HepG2 (cell line): ENCODE data around the gene UACA. TPM values are rescaled to one million over a fixed set of nuclear protein-coding genes. Genes with fewer than 3 reads are reported as not detected.

Experiments
- KDM6A ChIP-seq: IDR thresholded peaks from 2 replicates; pipeline ENCODE4 v1.6.1; 2016; ENCODE audit warnings: low read depth
- MEIS1 ChIP-seq: sonication (generic); formaldehyde crosslinking; IDR thresholded peaks from 2 replicates; pipeline ENCODE4 v1.9.0; 2021; ENCODE audit warnings: mild to moderate bottlenecking, missing genetic modification reagents, moderate library complexity, borderline replicate concordance
- THAP11 ChIP-seq: IDR thresholded peaks from 2 replicates; pipeline ENCODE4 v1.6.1; 2016; ENCODE audit warnings: missing biosample characterization, missing genetic modification reagents
- polyA plus RNA-seq, 8 experiments: library from polyadenylated mRNA; depleted of rRNA in 3 of 8; stranded (reverse) in 7 of 8; unstranded in 1 of 8; fragments of >200 nt; fragmentation: Illumina TruSeq in 4 of 8; extraction: Trizol in 4 of 8; gene quantifications; 2 replicates each; pipeline versions ENCODE4 v1.2.1 to v1.2.3, GENCODE V29; 2011 to 2016; ENCODE audit warnings: low read depth in 4 of 8, missing spikeins in 1 of 8, mixed read lengths in 1 of 8; ENCODE audit not compliant: insufficient read depth in 1 of 8
- total RNA-seq, 5 experiments: library from RNA; depleted of rRNA; stranded (reverse); fragments of >200 nt; fragmentation: Illumina TruSeq; extraction: Trizol; gene quantifications; 2 replicates each; pipeline ENCODE4 v1.2.3, GENCODE V29; 2016; ENCODE audit warnings: low read depth in 1 of 5
- TF ChIP-seq, protein P1 (sequence below): sonication (generic); formaldehyde crosslinking; IDR thresholded peaks from 2 replicates; pipeline ENCODE4 v1.5.1; 2020; ENCODE audit warnings: mild to moderate bottlenecking, missing genetic modification reagents, moderate library complexity
- TF ChIP-seq, protein P2 (sequence below): sonication (generic); formaldehyde crosslinking; IDR thresholded peaks from 2 replicates; pipeline ENCODE4 v1.8.1; 2022; ENCODE audit warnings: low read depth, mild to moderate bottlenecking, missing genetic modification reagents
- TF ChIP-seq, protein P3 (sequence below): sonication (generic); formaldehyde crosslinking; IDR thresholded peaks from 2 replicates; pipeline ENCODE4 v1.8.0; 2022; ENCODE audit warnings: missing genetic modification reagents, low read depth, mild to moderate bottlenecking, borderline replicate concordance
- TF ChIP-seq, protein P4 (sequence below): sonication (generic); formaldehyde crosslinking; conservative IDR thresholded peaks from 2 replicates; pipeline ENCODE4 v1.4.0; 2020; ENCODE audit warnings: missing genetic modification reagents
- TF ChIP-seq, protein P5 (sequence below): sonication (generic); formaldehyde crosslinking; IDR thresholded peaks from 2 replicates; pipeline ENCODE4 v1.4.0; 2020; ENCODE audit warnings: missing genetic modification reagents
- TF ChIP-seq, protein P6 (sequence below): sonication (generic); formaldehyde crosslinking; conservative IDR thresholded peaks from 2 replicates; pipeline ENCODE4 v1.4.0; 2020; ENCODE audit warnings: mild to moderate bottlenecking, missing genetic modification reagents, moderate library complexity

Gene UACA
- total and polyA plus RNA-seq, 2 of the 13 experiments (the other 11 are each of a cell fraction or from before 2014, with no cell fraction given): 17.8 to 39.2 TPM

DNA sequence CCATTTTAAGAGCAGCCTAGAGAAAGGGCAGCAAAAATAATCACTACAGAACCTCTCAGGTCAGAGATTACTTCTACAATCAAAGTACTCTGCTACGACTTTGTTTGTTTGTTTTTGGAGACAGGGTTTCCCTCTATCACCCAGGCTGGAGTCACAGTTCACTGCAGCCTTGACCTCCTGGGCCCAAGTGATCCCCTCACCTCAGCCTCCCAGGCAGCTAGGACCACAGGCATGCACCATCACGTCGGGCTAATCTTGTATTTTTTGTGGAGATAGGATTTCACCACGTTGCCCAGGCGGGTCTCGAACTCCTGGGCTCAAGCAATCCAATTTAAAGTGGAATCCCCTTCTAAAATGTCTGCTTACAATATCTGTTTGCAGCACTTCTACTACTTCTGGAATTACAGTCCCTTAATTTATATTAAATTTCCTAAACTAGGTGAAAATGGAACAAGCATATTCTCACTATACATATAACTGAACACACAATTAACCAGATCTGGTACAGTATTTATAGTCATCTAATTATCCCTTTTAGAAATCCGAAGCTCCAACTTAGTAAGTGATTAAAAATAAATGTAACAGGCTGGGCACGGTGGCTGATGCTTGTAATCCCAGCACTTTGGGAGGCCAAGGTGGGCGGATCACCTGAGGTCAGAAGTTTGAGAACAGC, 4.4 kb downstream of the UACA start (continued):
- TF ChIP-seq, protein P1, sequence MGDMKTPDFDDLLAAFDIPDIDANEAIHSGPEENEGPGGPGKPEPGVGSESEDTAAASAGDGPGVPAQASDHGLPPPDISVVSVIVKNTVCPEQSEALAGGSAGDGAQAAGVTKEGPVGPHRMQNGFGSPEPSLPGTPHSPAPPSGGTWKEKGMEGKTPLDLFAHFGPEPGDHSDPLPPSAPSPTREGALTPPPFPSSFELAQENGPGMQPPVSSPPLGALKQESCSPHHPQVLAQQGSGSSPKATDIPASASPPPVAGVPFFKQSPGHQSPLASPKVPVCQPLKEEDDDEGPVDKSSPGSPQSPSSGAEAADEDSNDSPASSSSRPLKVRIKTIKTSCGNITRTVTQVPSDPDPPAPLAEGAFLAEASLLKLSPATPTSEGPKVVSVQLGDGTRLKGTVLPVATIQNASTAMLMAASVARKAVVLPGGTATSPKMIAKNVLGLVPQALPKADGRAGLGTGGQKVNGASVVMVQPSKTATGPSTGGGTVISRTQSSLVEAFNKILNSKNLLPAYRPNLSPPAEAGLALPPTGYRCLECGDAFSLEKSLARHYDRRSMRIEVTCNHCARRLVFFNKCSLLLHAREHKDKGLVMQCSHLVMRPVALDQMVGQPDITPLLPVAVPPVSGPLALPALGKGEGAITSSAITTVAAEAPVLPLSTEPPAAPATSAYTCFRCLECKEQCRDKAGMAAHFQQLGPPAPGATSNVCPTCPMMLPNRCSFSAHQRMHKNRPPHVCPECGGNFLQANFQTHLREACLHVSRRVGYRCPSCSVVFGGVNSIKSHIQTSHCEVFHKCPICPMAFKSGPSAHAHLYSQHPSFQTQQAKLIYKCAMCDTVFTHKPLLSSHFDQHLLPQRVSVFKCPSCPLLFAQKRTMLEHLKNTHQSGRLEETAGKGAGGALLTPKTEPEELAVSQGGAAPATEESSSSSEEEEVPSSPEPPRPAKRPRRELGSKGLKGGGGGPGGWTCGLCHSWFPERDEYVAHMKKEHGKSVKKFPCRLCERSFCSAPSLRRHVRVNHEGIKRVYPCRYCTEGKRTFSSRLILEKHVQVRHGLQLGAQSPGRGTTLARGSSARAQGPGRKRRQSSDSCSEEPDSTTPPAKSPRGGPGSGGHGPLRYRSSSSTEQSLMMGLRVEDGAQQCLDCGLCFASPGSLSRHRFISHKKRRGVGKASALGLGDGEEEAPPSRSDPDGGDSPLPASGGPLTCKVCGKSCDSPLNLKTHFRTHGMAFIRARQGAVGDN (CRISPR knock-in tag): peak; percentile 45; the same call in 1 of the 2 replicates
- TF ChIP-seq, protein P2, sequence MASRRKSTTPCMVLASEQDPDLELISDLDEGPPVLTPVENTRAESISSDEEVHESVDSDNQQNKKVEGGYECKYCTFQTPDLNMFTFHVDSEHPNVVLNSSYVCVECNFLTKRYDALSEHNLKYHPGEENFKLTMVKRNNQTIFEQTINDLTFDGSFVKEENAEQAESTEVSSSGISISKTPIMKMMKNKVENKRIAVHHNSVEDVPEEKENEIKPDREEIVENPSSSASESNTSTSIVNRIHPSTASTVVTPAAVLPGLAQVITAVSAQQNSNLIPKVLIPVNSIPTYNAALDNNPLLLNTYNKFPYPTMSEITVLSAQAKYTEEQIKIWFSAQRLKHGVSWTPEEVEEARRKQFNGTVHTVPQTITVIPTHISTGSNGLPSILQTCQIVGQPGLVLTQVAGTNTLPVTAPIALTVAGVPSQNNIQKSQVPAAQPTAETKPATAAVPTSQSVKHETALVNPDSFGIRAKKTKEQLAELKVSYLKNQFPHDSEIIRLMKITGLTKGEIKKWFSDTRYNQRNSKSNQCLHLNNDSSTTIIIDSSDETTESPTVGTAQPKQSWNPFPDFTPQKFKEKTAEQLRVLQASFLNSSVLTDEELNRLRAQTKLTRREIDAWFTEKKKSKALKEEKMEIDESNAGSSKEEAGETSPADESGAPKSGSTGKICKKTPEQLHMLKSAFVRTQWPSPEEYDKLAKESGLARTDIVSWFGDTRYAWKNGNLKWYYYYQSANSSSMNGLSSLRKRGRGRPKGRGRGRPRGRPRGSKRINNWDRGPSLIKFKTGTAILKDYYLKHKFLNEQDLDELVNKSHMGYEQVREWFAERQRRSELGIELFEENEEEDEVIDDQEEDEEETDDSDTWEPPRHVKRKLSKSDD: no peak
- 0 out of 2 replicates have a peak, but pooled peaks have one; percentile 35 for TF ChIP-seq MEIS1 (CRISPR knock-in tag)
- TF ChIP-seq KDM6A: peak; percentile 26; the same call in 1 of the 2 replicates
- TF ChIP-seq, protein P3, sequence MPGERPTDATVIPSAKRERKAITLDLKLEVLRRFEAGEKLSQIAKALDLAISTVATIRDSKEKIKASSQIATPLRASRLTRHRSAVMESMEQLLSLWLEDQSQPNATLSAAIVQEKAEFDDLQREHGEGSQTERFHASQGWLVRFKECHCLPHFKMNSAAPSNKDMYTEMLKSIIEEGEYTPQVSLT: no peak
- TF ChIP-seq, protein P4, sequence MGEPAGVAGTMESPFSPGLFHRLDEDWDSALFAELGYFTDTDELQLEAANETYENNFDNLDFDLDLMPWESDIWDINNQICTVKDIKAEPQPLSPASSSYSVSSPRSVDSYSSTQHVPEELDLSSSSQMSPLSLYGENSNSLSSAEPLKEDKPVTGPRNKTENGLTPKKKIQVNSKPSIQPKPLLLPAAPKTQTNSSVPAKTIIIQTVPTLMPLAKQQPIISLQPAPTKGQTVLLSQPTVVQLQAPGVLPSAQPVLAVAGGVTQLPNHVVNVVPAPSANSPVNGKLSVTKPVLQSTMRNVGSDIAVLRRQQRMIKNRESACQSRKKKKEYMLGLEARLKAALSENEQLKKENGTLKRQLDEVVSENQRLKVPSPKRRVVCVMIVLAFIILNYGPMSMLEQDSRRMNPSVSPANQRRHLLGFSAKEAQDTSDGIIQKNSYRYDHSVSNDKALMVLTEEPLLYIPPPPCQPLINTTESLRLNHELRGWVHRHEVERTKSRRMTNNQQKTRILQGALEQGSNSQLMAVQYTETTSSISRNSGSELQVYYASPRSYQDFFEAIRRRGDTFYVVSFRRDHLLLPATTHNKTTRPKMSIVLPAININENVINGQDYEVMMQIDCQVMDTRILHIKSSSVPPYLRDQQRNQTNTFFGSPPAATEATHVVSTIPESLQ (CRISPR knock-in tag): no peak
- TF ChIP-seq, protein P5, sequence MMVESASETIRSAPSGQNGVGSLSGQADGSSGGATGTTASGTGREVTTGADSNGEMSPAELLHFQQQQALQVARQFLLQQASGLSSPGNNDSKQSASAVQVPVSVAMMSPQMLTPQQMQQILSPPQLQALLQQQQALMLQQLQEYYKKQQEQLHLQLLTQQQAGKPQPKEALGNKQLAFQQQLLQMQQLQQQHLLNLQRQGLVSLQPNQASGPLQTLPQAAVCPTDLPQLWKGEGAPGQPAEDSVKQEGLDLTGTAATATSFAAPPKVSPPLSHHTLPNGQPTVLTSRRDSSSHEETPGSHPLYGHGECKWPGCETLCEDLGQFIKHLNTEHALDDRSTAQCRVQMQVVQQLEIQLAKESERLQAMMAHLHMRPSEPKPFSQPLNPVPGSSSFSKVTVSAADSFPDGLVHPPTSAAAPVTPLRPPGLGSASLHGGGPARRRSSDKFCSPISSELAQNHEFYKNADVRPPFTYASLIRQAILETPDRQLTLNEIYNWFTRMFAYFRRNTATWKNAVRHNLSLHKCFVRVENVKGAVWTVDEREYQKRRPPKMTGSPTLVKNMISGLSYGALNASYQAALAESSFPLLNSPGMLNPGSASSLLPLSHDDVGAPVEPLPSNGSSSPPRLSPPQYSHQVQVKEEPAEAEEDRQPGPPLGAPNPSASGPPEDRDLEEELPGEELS (CRISPR knock-in tag): peak; percentile 94
- TF ChIP-seq, protein P6, sequence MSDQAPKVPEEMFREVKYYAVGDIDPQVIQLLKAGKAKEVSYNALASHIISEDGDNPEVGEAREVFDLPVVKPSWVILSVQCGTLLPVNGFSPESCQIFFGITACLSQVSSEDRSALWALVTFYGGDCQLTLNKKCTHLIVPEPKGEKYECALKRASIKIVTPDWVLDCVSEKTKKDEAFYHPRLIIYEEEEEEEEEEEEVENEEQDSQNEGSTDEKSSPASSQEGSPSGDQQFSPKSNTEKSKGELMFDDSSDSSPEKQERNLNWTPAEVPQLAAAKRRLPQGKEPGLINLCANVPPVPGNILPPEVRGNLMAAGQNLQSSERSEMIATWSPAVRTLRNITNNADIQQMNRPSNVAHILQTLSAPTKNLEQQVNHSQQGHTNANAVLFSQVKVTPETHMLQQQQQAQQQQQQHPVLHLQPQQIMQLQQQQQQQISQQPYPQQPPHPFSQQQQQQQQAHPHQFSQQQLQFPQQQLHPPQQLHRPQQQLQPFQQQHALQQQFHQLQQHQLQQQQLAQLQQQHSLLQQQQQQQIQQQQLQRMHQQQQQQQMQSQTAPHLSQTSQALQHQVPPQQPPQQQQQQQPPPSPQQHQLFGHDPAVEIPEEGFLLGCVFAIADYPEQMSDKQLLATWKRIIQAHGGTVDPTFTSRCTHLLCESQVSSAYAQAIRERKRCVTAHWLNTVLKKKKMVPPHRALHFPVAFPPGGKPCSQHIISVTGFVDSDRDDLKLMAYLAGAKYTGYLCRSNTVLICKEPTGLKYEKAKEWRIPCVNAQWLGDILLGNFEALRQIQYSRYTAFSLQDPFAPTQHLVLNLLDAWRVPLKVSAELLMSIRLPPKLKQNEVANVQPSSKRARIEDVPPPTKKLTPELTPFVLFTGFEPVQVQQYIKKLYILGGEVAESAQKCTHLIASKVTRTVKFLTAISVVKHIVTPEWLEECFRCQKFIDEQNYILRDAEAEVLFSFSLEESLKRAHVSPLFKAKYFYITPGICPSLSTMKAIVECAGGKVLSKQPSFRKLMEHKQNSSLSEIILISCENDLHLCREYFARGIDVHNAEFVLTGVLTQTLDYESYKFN (CRISPR knock-in tag): peak; percentile 90
- TF ChIP-seq THAP11: peak; percentile 40; the same call in 1 of the 2 replicates
